Common myeloid progenitor, CD34-positive (primary cell): ENCODE results near the gene SLC46A1.

ENCODE experiments used
- CTCF ChIA-PET: fragments of 350-600 bp; sonication (Branson Sonifier 250); formaldehyde crosslinking; loops from one replicate; lab custom pipeline; 2021; ENCODE audit warnings: antibody characterized with exemption; lab: Charles Lee
- POLR2A ChIA-PET: fragments of 350-600 bp; sonication (Branson Sonifier 250); formaldehyde crosslinking; loops from one replicate; lab custom pipeline; 2021; ENCODE audit warnings: antibody characterized with exemption; lab: Charles Lee
- DNase-seq, 3 donors: peaks; one replicate each; pipeline versions ENCODE4 v3.0.0 to v3.0.0-alpha.2; 2013
- H3K27ac ChIP-seq, 2 experiments: 1 replicate in 1 of 2; 2 replicates in 1 of 2; pipeline ENCODE4 v1.7.0; 2013; ENCODE audit warnings: inconsistent platforms in 2 of 2, low read length in 2 of 2, mild to moderate bottlenecking in 2 of 2, low read depth in 1 of 2, moderate library complexity in 1 of 2; ENCODE audit not compliant: severe bottlenecking in 2 of 2, insufficient read depth in 1 of 2, poor library complexity in 1 of 2
- H3K27me3 ChIP-seq, 5 experiments: replicated peaks in 2 of 5; 1 replicate in 3 of 5; 2 replicates in 2 of 5; pipeline versions ENCODE4 v1.6.1 to v1.7.0; 2013; ENCODE audit warnings: low read length in 4 of 5, mild to moderate bottlenecking in 2 of 5, moderate library complexity in 2 of 5, inconsistent platforms in 1 of 5; ENCODE audit not compliant: insufficient read depth in 5 of 5, control insufficient read depth in 4 of 5
- H3K36me3 ChIP-seq, 4 experiments: 1 replicate in 2 of 4; 2 replicates in 2 of 4; pipeline versions ENCODE4 v1.6.1 to v1.7.0; 2013; ENCODE audit warnings: low read length in 3 of 4, control low read depth in 1 of 4, mild to moderate bottlenecking in 1 of 4; ENCODE audit not compliant: control insufficient read depth in 4 of 4, insufficient read depth in 4 of 4
- H3K4me1 ChIP-seq, 4 experiments: 1 replicate in 3 of 4; 2 replicates in 1 of 4; pipeline versions ENCODE4 v1.6.1 to v1.7.1; 2013; ENCODE audit warnings: low read length in 3 of 4, mild to moderate bottlenecking in 3 of 4, control low read depth in 1 of 4, inconsistent platforms in 1 of 4, moderate library complexity in 1 of 4; ENCODE audit not compliant: control insufficient read depth in 4 of 4, insufficient read depth in 4 of 4; ENCODE audit errors: control extremely low read depth in 1 of 4
- H3K4me3 ChIP-seq, 7 experiments: 1 replicate in 4 of 7; 2 replicates in 3 of 7; pipeline versions ENCODE4 v1.5.1 to v1.7.0; 2013; ENCODE audit warnings: mild to moderate bottlenecking in 7 of 7, low read length in 6 of 7, moderate library complexity in 6 of 7, inconsistent platforms in 2 of 7, low read depth in 2 of 7, control low read depth in 1 of 7; ENCODE audit not compliant: insufficient read depth in 4 of 7, control insufficient read depth in 1 of 7; ENCODE audit errors: extremely low read depth in 1 of 7
- H3K9me3 ChIP-seq, 5 experiments: 1 replicate in 4 of 5; 2 replicates in 1 of 5; pipeline versions ENCODE4 v1.6.1 to v1.7.1; 2013; ENCODE audit warnings: low read length in 4 of 5, mild to moderate bottlenecking in 2 of 5, inconsistent platforms in 1 of 5, low read depth in 1 of 5, moderate library complexity in 1 of 5; ENCODE audit not compliant: control insufficient read depth in 4 of 5, insufficient read depth in 2 of 5; ENCODE audit errors: control extremely low read depth in 1 of 5
- WGBS: methylation state at CpG from one replicate; pipeline ENCODE4 v1.1.5; 2013; ENCODE audit not compliant: insufficient coverage; 5-methylcytosine and 5-hydroxymethylcytosine counted together

Gene SLC46A1

GRCh38 chr17:28415886-28416285 is 9.9 kb upstream of the SLC46A1 start:
- ChIA-PET POLR2A (no interaction called here), CTCF (interaction anchor here (1.0 to 1.6 kb wide), 9 partner anchors 14 to 73 kb away, joined by 3 to 10 read pairs (median 4); no protein-coding TSS in a partner anchor)
- DNase-seq = no peak
- no peaks in the 10 kb centered on the region for H3K9me3 ChIP-seq
- no peaks in the 10 kb centered on the region for H3K4me1 ChIP-seq
- no peaks in the 10 kb centered on the region for H3K36me3 ChIP-seq
- 100% methylated on average over 3 of the region's 3 CpGs for WGBS
- H3K4me3 ChIP-seq = no peak overlapping the region
- H3K27ac ChIP-seq = no peak overlapping the region
- peaks cover 0 to 9% (median 0%) of the 10 kb centered on the region in 5 experiments for H3K27me3 ChIP-seq

- Histone ChIP-seq H3K36me3 (no peaks in the 10 kb centered on the region), H3K27me3 (peaks cover 0 to 9% (median 0%) of the 10 kb centered on the region in 5 experiments), H3K9me3 (no peaks in the 10 kb centered on the region), H3K4me3 (no peak overlapping the region), H3K27ac (no peak overlapping the region), H3K4me1 (no peaks in the 10 kb centered on the region)
- no peak for DNase-seq
- CTCF ChIA-PET = interaction anchor here (0.9 to 1.3 kb wide), 2 partner anchors 31 to 44 kb away, joined by 3 to 4 read pairs; partner anchors contain the start of gene VTN
- POLR2A ChIA-PET = no interaction called here
- 88% methylated on average over 7 of the region's 7 CpGs for WGBS
Measured at GRCh38 chr17:28413804-28414203, 7.8 kb upstream of the SLC46A1 start.

GRCh38 chr17:28412099-28412498 is 6.1 kb upstream of the SLC46A1 start:
- POLR2A ChIA-PET = no interaction called here

GRCh38 chr17:28407974-28408306 is 1.9 kb upstream of the SLC46A1 start:
- peaks cover 0 to 4% (median 0%) of the 10 kb centered on the region in 5 experiments for H3K27me3 ChIP-seq
- peaks cover 0 to 33% (median 27%) of the 10 kb centered on the region in 4 experiments for H3K4me1 ChIP-seq
- H3K27ac ChIP-seq = no peak overlapping the region
- DNase-seq = no peak
- WGBS = 100% methylated on average over 1 of the region's 1 CpG
- ChIA-PET CTCF (interaction anchor here (3.5 kb wide), 1 partner anchor 9 kb away, joined by 14 read pairs; no protein-coding TSS in a partner anchor), POLR2A (no interaction called here)
- no peak overlapping the region for H3K4me3 ChIP-seq
- H3K36me3 ChIP-seq = no peaks in the 10 kb centered on the region
- H3K9me3 ChIP-seq = no peaks in the 10 kb centered on the region

More at GRCh38 chr17:28412099-28412498, 6.1 kb upstream of the SLC46A1 start:
- no peak for DNase-seq
- CTCF ChIA-PET = interaction anchor here (1.1 kb wide), 1 partner anchor 197 kb away, joined by 4 read pairs; no protein-coding TSS in a partner anchor
- Histone ChIP-seq H3K36me3 (no peaks in the 10 kb centered on the region), H3K9me3 (no peaks in the 10 kb centered on the region), H3K27ac (no peak overlapping the region), H3K27me3 (peaks cover 0 to 9% (median 0%) of the 10 kb centered on the region in 5 experiments), H3K4me3 (no peak overlapping the region), H3K4me1 (no peaks in the 10 kb centered on the region)
- WGBS = 100% methylated on average over 2 of the region's 3 CpGs

GRCh38 chr17:28407130-28407973 is 1.3 kb upstream of the SLC46A1 start:
- 89% methylated on average over 3 of the region's 5 CpGs for WGBS
- ChIA-PET POLR2A (no interaction called here), CTCF (interaction anchor here (3.5 kb wide), 1 partner anchor 10 kb away, joined by 14 read pairs; no protein-coding TSS in a partner anchor)
- H3K4me1 ChIP-seq = peaks cover 0 to 35% (median 30%) of the 10 kb centered on the region in 4 experiments
- H3K9me3 ChIP-seq = no peaks in the 10 kb centered on the region
- no peak for DNase-seq
- H3K36me3 ChIP-seq = no peaks in the 10 kb centered on the region
- H3K27me3 ChIP-seq = peaks cover 0 to 4% (median 0%) of the 10 kb centered on the region in 5 experiments
- no peak overlapping the region for H3K27ac ChIP-seq
- H3K4me3 ChIP-seq = no peak overlapping the region

GRCh38 chr17:28406473-28406814 is 432 bp upstream of the SLC46A1 start:
- WGBS = 32% methylated on average over 9 of the region's 9 CpGs
- DNase-seq = peak in 2 of 3 donors; percentile 29 to 31
- H3K9me3 ChIP-seq = no peaks in the 10 kb centered on the region
- H3K36me3 ChIP-seq = peaks cover 0 to 2% (median 0%) of the 10 kb centered on the region in 4 experiments
- ChIA-PET POLR2A (no interaction called here), CTCF (interaction anchor here (0.6 to 3.5 kb wide), 2 partner anchors 11 to 253 kb away, joined by 3 to 14 read pairs; no protein-coding TSS in a partner anchor)
- peak overlapping the region in 5 of 7 experiments; percentile 61 to 84 (median 80) for H3K4me3 ChIP-seq
- H3K27ac ChIP-seq = no peak overlapping the region
- peaks cover 0 to 2% (median 0%) of the 10 kb centered on the region in 5 experiments for H3K27me3 ChIP-seq
- H3K4me1 ChIP-seq = peaks cover 0 to 40% (median 32%) of the 10 kb centered on the region in 4 experiments
